ENCODE measurements around the gene FUNDC1.

GRCh38 chrX:44544036-44544435, 1.4 kb upstream of the FUNDC1 start:
- TF ChIP-seq CTCF (IDR thresholded peaks at IDR 0.05; ENCODE audit: low read length) (no peak), EZH2phosphoT487 (IDR thresholded peaks at IDR 0.05; ENCODE audit: low read length) (no peak), EZH2 (optimal IDR thresholded peaks at IDR 0.05; ENCODE audit: low read depth, low read length) (no peak)
